H9 (cell line): ENCODE results near the gene COL4A1. TPM values are rescaled to one million over a fixed set of nuclear protein-coding genes. Genes with fewer than 3 reads are reported as not detected.

ENCODE experiments used
- DNase-seq: peaks from one replicate; pipeline ENCODE4 v3.0.0-alpha.2; 2017
- H2AFZ ChIP-seq: one replicate; pipeline ENCODE4 v1.6.1; 2013; ENCODE audit warnings: mild to moderate bottlenecking, low read length, control low read depth, moderate library complexity
- H2AK5ac ChIP-seq: 2 replicates; pipeline ENCODE4 v1.6.1; 2013; ENCODE audit warnings: low read length, control low read depth, mixed read lengths; ENCODE audit not compliant: insufficient read length
- H2BK120ac ChIP-seq: one replicate; pipeline ENCODE4 v1.6.1; 2013; ENCODE audit warnings: low read depth, mild to moderate bottlenecking, low read length, control low read depth, inconsistent platforms; ENCODE audit not compliant: poor library complexity, severe bottlenecking
- H2BK12ac ChIP-seq: 2 replicates; pipeline ENCODE4 v1.6.1; 2013; ENCODE audit warnings: low read length, control low read depth, mixed read lengths, low read depth; ENCODE audit not compliant: insufficient read length
- H2BK15ac ChIP-seq: 2 replicates; pipeline ENCODE4 v1.6.1; 2013; ENCODE audit warnings: low read depth, low read length, control low read depth
- H2BK20ac ChIP-seq: one replicate; pipeline ENCODE4 v1.6.1; 2013; ENCODE audit warnings: low read depth, mild to moderate bottlenecking, low read length, control low read depth, inconsistent platforms; ENCODE audit not compliant: poor library complexity, severe bottlenecking
- H2BK5ac ChIP-seq: 2 replicates; pipeline ENCODE4 v1.6.1; 2013; ENCODE audit warnings: low read length, control low read depth, mixed read lengths; ENCODE audit not compliant: insufficient read length
- H3K14ac ChIP-seq: 2 replicates; pipeline ENCODE4 v1.6.1; 2013; ENCODE audit warnings: low read length, control low read depth; ENCODE audit not compliant: insufficient read depth
- H3K18ac ChIP-seq: 2 replicates; pipeline ENCODE4 v1.6.1; 2013; ENCODE audit warnings: low read depth, mild to moderate bottlenecking, mixed read lengths, low read length, control low read depth; ENCODE audit not compliant: insufficient read length
- H3K23ac ChIP-seq: 2 replicates; pipeline ENCODE4 v1.6.1; 2013; ENCODE audit warnings: low read length, control low read depth, mixed read lengths, low read depth; ENCODE audit not compliant: insufficient read length
- H3K23me2 ChIP-seq: 2 replicates; pipeline ENCODE4 v1.6.1; 2013; ENCODE audit warnings: low read depth, mild to moderate bottlenecking, mixed read lengths, low read length, control low read depth; ENCODE audit not compliant: insufficient read length, poor library complexity, severe bottlenecking
- H3K27ac ChIP-seq: 2 replicates; pipeline ENCODE4 v1.5.1; 2013; ENCODE audit warnings: low read length, control low read depth, mixed read lengths, low read depth; ENCODE audit not compliant: insufficient read length
- H3K27me3 ChIP-seq: 2 replicates; pipeline ENCODE4 v1.6.1; 2013; ENCODE audit warnings: low read length, control low read depth, inconsistent platforms; ENCODE audit not compliant: insufficient read depth
- H3K4ac ChIP-seq: 2 replicates; pipeline ENCODE4 v1.6.1; 2013; ENCODE audit warnings: low read depth, mild to moderate bottlenecking, control low read depth, inconsistent platforms, low read length, moderate library complexity
- H3K4me1 ChIP-seq: 2 replicates; pipeline ENCODE4 v1.6.1; 2013; ENCODE audit warnings: low read length, control low read depth, inconsistent platforms; ENCODE audit not compliant: insufficient read depth
- H3K4me2 ChIP-seq: 2 replicates; pipeline ENCODE4 v1.6.1; 2013; ENCODE audit warnings: low read length, control low read depth, mixed read lengths; ENCODE audit not compliant: insufficient read length, insufficient read depth
- H3K56ac ChIP-seq: 2 replicates; pipeline ENCODE4 v1.6.1; 2013; ENCODE audit warnings: low read depth, mild to moderate bottlenecking, mixed read lengths, low read length, control low read depth; ENCODE audit not compliant: insufficient read length
- H3K79me1 ChIP-seq: 2 replicates; pipeline ENCODE4 v1.6.1; 2013; ENCODE audit warnings: low read depth, mild to moderate bottlenecking, moderate library complexity, low read length, control low read depth, inconsistent platforms; ENCODE audit not compliant: insufficient read depth, poor library complexity, severe bottlenecking
- H3K79me2 ChIP-seq: 2 replicates; pipeline ENCODE4 v1.6.1; 2013; ENCODE audit warnings: low read length, control low read depth, inconsistent platforms; ENCODE audit not compliant: insufficient read depth
- H3K9ac ChIP-seq: 2 replicates; pipeline ENCODE4 v1.6.1; 2013; ENCODE audit warnings: low read length, control low read depth, mixed read lengths; ENCODE audit not compliant: insufficient read length; ENCODE audit errors: extremely low read depth
- H3K9me3 ChIP-seq: one replicate; pipeline ENCODE4 v1.6.1; 2013; ENCODE audit warnings: low read depth, low read length, inconsistent platforms; ENCODE audit not compliant: control insufficient read depth
- H3T11ph ChIP-seq: one replicate; pipeline ENCODE4 v1.6.1; 2013; ENCODE audit warnings: mild to moderate bottlenecking, low read length, control low read depth, inconsistent platforms
- H4K20me1 ChIP-seq: one replicate; pipeline ENCODE4 v1.6.1; 2013; ENCODE audit not compliant: control insufficient read depth, insufficient read length, insufficient read depth
- H4K5ac ChIP-seq: 2 replicates; pipeline ENCODE4 v1.6.1; 2013; ENCODE audit warnings: low read depth, mild to moderate bottlenecking, mixed read lengths, low read length, control low read depth; ENCODE audit not compliant: insufficient read length
- H4K8ac ChIP-seq: replicated peaks from 2 replicates; pipeline ENCODE4 v1.6.1; 2013; ENCODE audit warnings: low read length, control low read depth, mixed read lengths, low read depth; ENCODE audit not compliant: insufficient read length
- H4K91ac ChIP-seq: 2 replicates; pipeline ENCODE4 v1.6.1; 2013; ENCODE audit warnings: low read depth, mild to moderate bottlenecking, moderate library complexity, mixed read lengths, low read length, control low read depth; ENCODE audit not compliant: insufficient read length
- H3K27ac Mint-ChIP-seq, 3 experiments: 2 replicates in 2 of 3; 3 replicates in 1 of 3; pipeline ENCODE4 v1.8.0; 2020 to 2021; ENCODE audit warnings: mixed read lengths in 3 of 3, mild to moderate bottlenecking in 1 of 3, moderate library complexity in 1 of 3
- H3K27me3 Mint-ChIP-seq: 2 replicates; pipeline ENCODE4 v1.8.0; 2021; ENCODE audit warnings: low read depth, mild to moderate bottlenecking, moderate library complexity, mixed read lengths
- H3K36me3 Mint-ChIP-seq, 3 experiments: 2 replicates in 2 of 3; 3 replicates in 1 of 3; pipeline ENCODE4 v1.8.0; 2020 to 2021; ENCODE audit warnings: low read depth in 3 of 3, mixed read lengths in 3 of 3; ENCODE audit not compliant: insufficient read depth in 1 of 3
- H3K4me1 Mint-ChIP-seq, 2 experiments: 2 replicates each; pipeline ENCODE4 v1.8.0; 2020; ENCODE audit warnings: mixed read lengths in 2 of 2
- H3K4me3 Mint-ChIP-seq, 2 experiments: 2 replicates in 1 of 2; 3 replicates in 1 of 2; pipeline ENCODE4 v1.8.0; 2020 to 2021; ENCODE audit warnings: mild to moderate bottlenecking in 2 of 2, mixed read lengths in 2 of 2, moderate library complexity in 1 of 2
- H3K9me3 Mint-ChIP-seq, 2 experiments: 2 replicates in 1 of 2; 3 replicates in 1 of 2; pipeline ENCODE4 v1.8.0; 2020; ENCODE audit warnings: mild to moderate bottlenecking in 2 of 2, mixed read lengths in 2 of 2, moderate library complexity in 1 of 2
- WGBS: extraction: QIAGEN DNeasy Blood & Tissue Kit; methylation state at CpG from one replicate; pipeline ENCODE4 v1.1.7; 2013; ENCODE audit warnings: missing lambda C conversion rate, low lambda C conversion rate, mixed read lengths; ENCODE audit not compliant: insufficient read length; ENCODE audit errors: extremely low coverage; 5-methylcytosine and 5-hydroxymethylcytosine counted together
- total RNA-seq: library from RNA; stranded (reverse); gene quantifications from 2 replicates; pipeline ENCODE4 v1.2.1, GENCODE V29; 2021
- TF ChIP-seq, protein P1 (sequence below): fragments of 200-600 bp; sonication (generic); conservative IDR thresholded peaks from 3 replicates; pipeline ENCODE4 v1.8.0; 2021; ENCODE audit warnings: antibody characterized with exemption, mild to moderate bottlenecking

The COL4A1 gene
- total RNA-seq, 1 experiment from 2014 or later = 73.1 TPM

DNA sequence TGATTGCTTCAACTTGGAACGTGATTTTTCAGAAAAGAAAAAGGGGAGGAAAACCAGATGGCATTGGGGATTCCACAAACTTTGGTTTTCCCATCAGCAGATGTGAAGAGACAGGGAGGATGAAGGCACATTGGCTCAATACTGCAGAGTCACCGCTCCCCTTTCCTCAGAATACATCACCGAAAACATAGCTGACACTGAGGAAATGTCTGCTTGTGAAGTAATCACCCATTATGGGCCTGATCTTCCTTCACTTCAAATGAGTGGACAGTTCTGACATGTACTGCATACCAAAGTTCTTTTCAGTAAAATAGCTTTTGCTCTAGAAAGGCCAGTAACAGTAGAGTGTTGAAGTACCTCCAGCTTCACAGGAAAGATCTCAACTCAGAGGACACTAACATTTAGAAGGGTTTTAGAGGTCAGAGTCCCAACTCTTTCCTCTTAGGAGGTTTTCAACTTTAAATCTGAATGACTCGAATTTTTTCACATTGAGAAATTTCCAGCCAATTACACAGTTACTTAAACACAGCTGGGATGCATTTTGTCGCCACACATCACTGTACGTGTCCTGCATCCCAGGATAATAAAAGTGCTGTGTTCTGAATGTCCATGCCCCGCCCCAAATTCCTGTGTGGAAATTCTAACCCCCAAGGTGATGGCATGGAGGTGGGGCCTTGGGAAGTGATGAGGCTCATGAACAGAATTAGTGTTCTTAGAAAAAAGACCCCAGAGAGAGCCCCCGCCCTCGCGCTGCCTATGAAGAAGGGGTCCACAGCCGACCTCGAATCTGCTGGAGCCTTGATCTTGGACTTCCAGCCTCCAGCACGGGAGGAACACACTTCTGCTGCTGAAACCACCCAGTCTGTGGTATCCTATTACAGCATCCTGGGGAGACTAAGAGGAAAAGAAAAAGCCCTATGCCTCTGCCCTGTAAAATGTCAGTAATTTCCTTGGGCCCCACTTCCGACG is 77.7 kb downstream of the COL4A1 start:
- no peak overlapping the region for H2AFZ ChIP-seq
- H3K56ac ChIP-seq = no peak overlapping the region
- H2BK12ac ChIP-seq = no peak overlapping the region
- no peak overlapping the region for H3T11ph ChIP-seq
- no peak overlapping the region for H3K4ac ChIP-seq
- H3K18ac ChIP-seq = no peak overlapping the region
- H3K27me3 ChIP-seq = no peaks in the 10 kb centered on the region
- H3K79me1 ChIP-seq = no peaks in the 10 kb centered on the region
- no peak overlapping the region for H2BK20ac ChIP-seq
- Mint-ChIP-seq H3K27me3 (no peaks in the 10 kb centered on the region), H3K4me1 (peaks cover 0 to 10% of the 10 kb centered on the region in 2 experiments; a peak in 2 of 4 replicates), H3K4me3 (no peak overlapping the region), H3K36me3 (no peaks in the 10 kb centered on the region), H3K9me3 (no peaks in the 10 kb centered on the region), H3K27ac (no peak overlapping the region; a peak in 2 of 7 replicates)
- no peak overlapping the region for H4K5ac ChIP-seq
- H3K23me2 ChIP-seq = no peaks in the 10 kb centered on the region
- H3K23ac ChIP-seq = no peak overlapping the region
- no peak overlapping the region for H3K4me2 ChIP-seq
- no peak overlapping the region for H2AK5ac ChIP-seq
- no peak overlapping the region for H2BK5ac ChIP-seq
- H4K20me1 ChIP-seq = no peaks in the 10 kb centered on the region
- no peak overlapping the region for H3K27ac ChIP-seq
- no peak overlapping the region for H2BK120ac ChIP-seq
- DNase-seq = no peak
- H4K91ac ChIP-seq = no peak overlapping the region
- H3K9ac ChIP-seq = no peak overlapping the region
- no CpG with 5 or more reads among the region's 15 CpGs for WGBS
- H3K4me1 ChIP-seq = no peaks in the 10 kb centered on the region; the same call in 1 of the 2 replicates
- TF ChIP-seq, protein P1, sequence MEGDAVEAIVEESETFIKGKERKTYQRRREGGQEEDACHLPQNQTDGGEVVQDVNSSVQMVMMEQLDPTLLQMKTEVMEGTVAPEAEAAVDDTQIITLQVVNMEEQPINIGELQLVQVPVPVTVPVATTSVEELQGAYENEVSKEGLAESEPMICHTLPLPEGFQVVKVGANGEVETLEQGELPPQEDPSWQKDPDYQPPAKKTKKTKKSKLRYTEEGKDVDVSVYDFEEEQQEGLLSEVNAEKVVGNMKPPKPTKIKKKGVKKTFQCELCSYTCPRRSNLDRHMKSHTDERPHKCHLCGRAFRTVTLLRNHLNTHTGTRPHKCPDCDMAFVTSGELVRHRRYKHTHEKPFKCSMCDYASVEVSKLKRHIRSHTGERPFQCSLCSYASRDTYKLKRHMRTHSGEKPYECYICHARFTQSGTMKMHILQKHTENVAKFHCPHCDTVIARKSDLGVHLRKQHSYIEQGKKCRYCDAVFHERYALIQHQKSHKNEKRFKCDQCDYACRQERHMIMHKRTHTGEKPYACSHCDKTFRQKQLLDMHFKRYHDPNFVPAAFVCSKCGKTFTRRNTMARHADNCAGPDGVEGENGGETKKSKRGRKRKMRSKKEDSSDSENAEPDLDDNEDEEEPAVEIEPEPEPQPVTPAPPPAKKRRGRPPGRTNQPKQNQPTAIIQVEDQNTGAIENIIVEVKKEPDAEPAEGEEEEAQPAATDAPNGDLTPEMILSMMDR = no peak
- H4K8ac ChIP-seq = no peak overlapping the region
- no peaks in the 10 kb centered on the region for H3K9me3 ChIP-seq
- no peak overlapping the region for H2BK15ac ChIP-seq
- no peak overlapping the region for H3K14ac ChIP-seq
- H3K79me2 ChIP-seq = no peaks in the 10 kb centered on the region
